ENCODE measurements around the gene MSN. TPM values are rescaled to one million over a fixed set of nuclear protein-coding genes. Genes with fewer than 3 reads are reported as not detected.

MSN gene
- total RNA-seq, 1 experiment from 2014 or later = 119 TPM

GRCh38 chrX:65769564-65770292, 102.3 kb downstream of the MSN start:
- no peaks in the 10 kb centered on the region for H3K9me2 ChIP-seq (ENCODE audit: insufficient read depth)
- TF ChIP-seq ZBTB33 (IDR thresholded peaks at IDR 0.05; ENCODE audit: extremely low read depth, insufficient replicate concordance, low read length) (no peak), JUND (IDR thresholded peaks at IDR 0.05) (no peak), MAX (IDR thresholded peaks at IDR 0.05) (no peak), RAD21 (IDR thresholded peaks at IDR 0.05; ENCODE audit: low read depth) (no peak), TCF7L2 (IDR thresholded peaks at IDR 0.05; ENCODE audit: borderline replicate concordance, extremely low read depth, insufficient read depth, insufficient read length) (no peak), SP1 (IDR thresholded peaks at IDR 0.05; ENCODE audit: low read depth) (no peak), EZH2 (IDR thresholded peaks at IDR 0.05) (no peak), YY1 (IDR thresholded peaks at IDR 0.05; ENCODE audit: extremely low read depth, insufficient replicate concordance, low read depth, low read length) (no peak), EZH2phosphoT487 (IDR thresholded peaks at IDR 0.05; ENCODE audit: borderline replicate concordance) (no peak), ZFX (IDR thresholded peaks at IDR 0.05) (no peak), REST (IDR thresholded peaks at IDR 0.05; ENCODE audit: low read depth) (no peak), ZNF274 (IDR thresholded peaks at IDR 0.05; ENCODE audit: low read depth, low read length) (no peak), SIN3A (IDR thresholded peaks at IDR 0.05; ENCODE audit: low read depth) (no peak), CEBPB (IDR thresholded peaks at IDR 0.05; ENCODE audit: low read depth) (no peak)
- H3K27ac ChIP-seq (ENCODE audit: low read depth, low read length) = no peak overlapping the region
- H3K79me2 ChIP-seq (ENCODE audit: insufficient read depth, low read length) = no peaks in the 10 kb centered on the region
- H3K4me1 ChIP-seq (ENCODE audit: control insufficient read depth in 1 of 2, insufficient read depth in 2 of 2, low read length in 2 of 2) = no peaks in the 10 kb centered on the region
- DNase-seq (ENCODE audit: low read depth, low spot score) (no peak), ATAC-seq (no peak)
- intact Hi-C loops (cut with micrococcal nuclease) = loop anchor here (10.0 kb wide), 1 partner anchor 55 kb away; no protein-coding TSS in a partner anchor
- no peaks in the 10 kb centered on the region for H4K20me1 ChIP-seq (ENCODE audit: insufficient read depth)
- H3K4me3 ChIP-seq (replicated peaks in 1 of 2; ENCODE audit: low read depth in 1 of 2, low read length in 2 of 2) = no peak overlapping the region
- H3K27me3 ChIP-seq (ENCODE audit: insufficient read depth, low read length) = no peaks in the 10 kb centered on the region
- ChIA-PET POLR2A (no interaction called here), RAD21 (ENCODE audit: low non-redundant PET in 1 of 2, low total read pairs in 2 of 2, uncharacterized antibody in 2 of 2, unreplicated experiment in 2 of 2) (no interaction called here), CTCF (no interaction called here)
- H3K9ac ChIP-seq (ENCODE audit: low read length) = no peak overlapping the region
- H3K36me3 ChIP-seq (ENCODE audit: control insufficient read depth in 1 of 2, insufficient read depth in 2 of 2, low read length in 2 of 2) = no peaks in the 10 kb centered on the region
- H2AFZ ChIP-seq (ENCODE audit: low read depth, low read length, poor library complexity, severe bottlenecking) = no peak overlapping the region
- BruUV-seq (replicated peaks) = no TSS peak
- no peaks in the 10 kb centered on the region for H3K9me3 ChIP-seq (ENCODE audit: control insufficient read depth in 1 of 2, insufficient read depth in 1 of 2, low read depth in 1 of 2, low read length in 2 of 2)
- no peak overlapping the region for H3K4me2 ChIP-seq (ENCODE audit: low read length)
